SK-N-SH (cell line): ENCODE results near the gene WIPF3. TPM values are rescaled to one million over a fixed set of nuclear protein-coding genes. Genes with fewer than 3 reads are reported as not detected.

Source experiments
- CTCF ChIA-PET: fragments of 300-600, 350-600 bp; formaldehyde crosslinking; extraction: SDS; loops from one replicate; lab custom pipeline; 2021; lab: Yijun Ruan, JAX
- POLR2A ChIA-PET: fragments of 350-600 bp; sonication (Branson Sonifier 250); formaldehyde crosslinking; extraction: SDS; loops from one replicate; lab custom pipeline; 2020; ENCODE audit warnings: antibody characterized with exemption, inconsistent platforms; lab: Yijun Ruan, JAX
- DNase-seq: peaks from one replicate; pipeline ENCODE4 v3.0.0; 2012
- H2AFZ ChIP-seq: fragments of 200-600 bp; sonication (generic); 2 replicates; pipeline ENCODE4 v1.8.1; 2016; ENCODE audit warnings: antibody characterized with exemption, mild to moderate bottlenecking, low read depth
- H3F3A ChIP-seq: fragments of 200-600 bp; sonication (generic); replicated peaks from 2 replicates; pipeline ENCODE3; 2016; ENCODE audit warnings: antibody characterized with exemption, mild to moderate bottlenecking; ENCODE audit not compliant: insufficient read depth
- H3K27ac ChIP-seq, 2 experiments: fragments of 200-500 bp in 1 of 2; fragments of 200-600 bp in 1 of 2; sonication (Bioruptor generic) in 1 of 2; sonication (generic), shearing (Covaris generic) in 1 of 2; 2 replicates each; pipeline versions ENCODE4 v1.5.1 to v1.6.1; 2014 to 2016; ENCODE audit warnings: low read depth in 2 of 2, inconsistent platforms in 1 of 2, low read length in 1 of 2, mild to moderate bottlenecking in 1 of 2, mixed read lengths in 1 of 2
- H3K27me3 ChIP-seq: fragments of 200-600 bp; sonication (generic), shearing (Covaris generic); 2 replicates; pipeline ENCODE4 v1.6.1; 2016; ENCODE audit warnings: mixed run types; ENCODE audit not compliant: insufficient read depth
- H3K36me3 ChIP-seq, 2 experiments: fragments of 200-500 bp in 1 of 2; fragments of 200-600 bp in 1 of 2; sonication (Bioruptor generic) in 1 of 2; sonication (generic) in 1 of 2; replicated peaks in 1 of 2; 2 replicates each; pipeline versions ENCODE3 to v1.5.1; 2014 to 2016; ENCODE audit warnings: low read length in 1 of 2, mild to moderate bottlenecking in 1 of 2; ENCODE audit not compliant: insufficient read depth in 2 of 2, control insufficient read depth in 1 of 2
- H3K4me1 ChIP-seq, 2 experiments: fragments of 200-500 bp in 1 of 2; fragments of 200-600 bp in 1 of 2; sonication (Bioruptor generic) in 1 of 2; sonication (generic), shearing (Covaris generic) in 1 of 2; 2 replicates each; pipeline versions ENCODE4 v1.5.1 to v1.6.1; 2014 to 2016; ENCODE audit warnings: low read depth in 1 of 2, low read length in 1 of 2, mixed run types in 1 of 2; ENCODE audit not compliant: insufficient read depth in 2 of 2, control insufficient read depth in 1 of 2
- H3K4me2 ChIP-seq: fragments of 200-600 bp; sonication (generic), shearing (Covaris generic); 2 replicates; pipeline ENCODE4 v1.6.1; 2017; ENCODE audit warnings: mixed run types
- H3K4me3 ChIP-seq, 2 experiments: fragments of 200-500 bp in 1 of 2; fragments of 200-600 bp in 1 of 2; sonication (Bioruptor generic) in 1 of 2; sonication (generic), shearing (Covaris generic) in 1 of 2; 2 replicates each; pipeline versions ENCODE4 v1.5.1 to v1.8.1; 2014 to 2016; ENCODE audit warnings: low read depth in 2 of 2, inconsistent platforms in 1 of 2, low read length in 1 of 2, mild to moderate bottlenecking in 1 of 2, mixed read lengths in 1 of 2, moderate library complexity in 1 of 2
- H3K79me2 ChIP-seq: fragments of 200-600 bp; sonication (generic); 2 replicates; pipeline ENCODE4 v1.8.1; 2017; ENCODE audit warnings: mild to moderate bottlenecking; ENCODE audit not compliant: insufficient read depth
- H3K9ac ChIP-seq: fragments of 200-600 bp; sonication (generic); 2 replicates; pipeline ENCODE4 v1.6.1; 2017; ENCODE audit warnings: mixed run types
- H3K9me2 ChIP-seq: fragments of 200-600 bp; sonication (generic); 2 replicates; pipeline ENCODE4 v1.6.1; 2017; ENCODE audit warnings: mixed run types
- H3K9me3 ChIP-seq: fragments of 200-600 bp; sonication (generic); 2 replicates; pipeline ENCODE4 v1.6.1; 2017; ENCODE audit warnings: mixed run types, mild to moderate bottlenecking, moderate library complexity
- H4K20me1 ChIP-seq: fragments of 200-600 bp; sonication (generic); 2 replicates; pipeline ENCODE4 v1.6.1; 2017; ENCODE audit warnings: mild to moderate bottlenecking, mixed run types; ENCODE audit not compliant: insufficient read depth
- CTCF ChIP-seq: fragments of 200-600 bp; sonication (generic); IDR thresholded peaks from 2 replicates; pipeline ENCODE4 v1.6.1; 2017; ENCODE audit warnings: antibody characterized with exemption, mild to moderate bottlenecking, moderate library complexity
- ELF1 ChIP-seq: IDR thresholded peaks from 2 replicates; pipeline ENCODE4 v1.4.0; 2012
- FOSL2 ChIP-seq: IDR thresholded peaks from 2 replicates; pipeline ENCODE4 v1.4.0; 2012; ENCODE audit warnings: low read depth, mild to moderate bottlenecking, moderate library complexity, borderline replicate concordance
- FOXM1 ChIP-seq: IDR thresholded peaks from 2 replicates; pipeline ENCODE4 v1.4.0; 2012; ENCODE audit warnings: low read depth, mild to moderate bottlenecking
- GABPA ChIP-seq: IDR thresholded peaks from 2 replicates; pipeline ENCODE4 v1.4.0; 2012; ENCODE audit warnings: low read depth, mild to moderate bottlenecking
- GATA2 ChIP-seq: sonication (generic); formaldehyde crosslinking; IDR thresholded peaks from 2 replicates; pipeline ENCODE4 v1.5.0; 2020; ENCODE audit warnings: mild to moderate bottlenecking, missing genetic modification reagents
- NFIC ChIP-seq: IDR thresholded peaks from 2 replicates; pipeline ENCODE4 v1.4.0; 2012; ENCODE audit warnings: borderline replicate concordance
- NRF1 ChIP-seq: IDR thresholded peaks from 2 replicates; pipeline ENCODE4 v1.6.1; 2012; ENCODE audit warnings: low read depth, mild to moderate bottlenecking, low read length
- POLR2AphosphoS5 ChIP-seq: IDR thresholded peaks from 2 replicates; pipeline ENCODE4 v1.6.1; 2012; ENCODE audit warnings: low read depth, low read length
- RAD21 ChIP-seq: IDR thresholded peaks from 2 replicates; pipeline ENCODE4 v1.6.1; 2012; ENCODE audit warnings: mild to moderate bottlenecking, low read length
- RCOR1 ChIP-seq: fragments of 150-350 bp; IDR thresholded peaks from 2 replicates; pipeline ENCODE4 v1.6.1; 2017; ENCODE audit warnings: antibody characterized with exemption, low read length
- REST ChIP-seq: IDR thresholded peaks from 2 replicates; pipeline ENCODE4 v1.6.1; 2012; ENCODE audit warnings: mild to moderate bottlenecking, low read depth, low read length, moderate library complexity
- RFX5 ChIP-seq: IDR thresholded peaks from 2 replicates; pipeline ENCODE4 v1.6.1; 2012; ENCODE audit warnings: mild to moderate bottlenecking, improper control_type of control experiment, low read length
- RXRA ChIP-seq: IDR thresholded peaks from 2 replicates; pipeline ENCODE4 v1.4.0; 2012; ENCODE audit warnings: low read depth, mild to moderate bottlenecking, borderline replicate concordance
- SIN3A ChIP-seq: IDR thresholded peaks from 2 replicates; pipeline ENCODE4 v1.6.1; 2012; ENCODE audit warnings: low read depth, mild to moderate bottlenecking, low read length, moderate library complexity, borderline replicate concordance
- TEAD4 ChIP-seq: IDR thresholded peaks from 2 replicates; pipeline ENCODE4 v1.4.0; 2012; ENCODE audit warnings: mild to moderate bottlenecking, borderline replicate concordance; ENCODE audit not compliant: insufficient read depth
- YY1 ChIP-seq: IDR thresholded peaks from 2 replicates; pipeline ENCODE4 v1.4.0; 2012; ENCODE audit warnings: low read depth, mild to moderate bottlenecking
- WGBS: methylation state at CpG from one replicate; pipeline ENCODE4 v1.1.6; 2017; ENCODE audit warnings: low lambda C conversion rate; 5-methylcytosine and 5-hydroxymethylcytosine counted together
- polyA plus RNA-seq, 3 experiments: library from polyadenylated mRNA; depleted of rRNA; stranded (reverse); fragments of >200 nt; gene quantifications; 2 replicates each; pipeline ENCODE4 v1.2.3, GENCODE V29; 2012
- TF ChIP-seq, protein P1 (sequence below): fragments of 150-350 bp; IDR thresholded peaks from 2 replicates; pipeline ENCODE4 v1.6.1; 2016; ENCODE audit warnings: mild to moderate bottlenecking, low read depth, low read length
- TF ChIP-seq, protein P2 (sequence below): IDR thresholded peaks from 2 replicates; pipeline ENCODE4 v1.4.0; 2012; ENCODE audit warnings: low read depth

WIPF3 gene
- polyA plus RNA-seq, 1 of the 3 experiments (the other 2 are of a cell fraction), result 0.02 TPM

DNA sequence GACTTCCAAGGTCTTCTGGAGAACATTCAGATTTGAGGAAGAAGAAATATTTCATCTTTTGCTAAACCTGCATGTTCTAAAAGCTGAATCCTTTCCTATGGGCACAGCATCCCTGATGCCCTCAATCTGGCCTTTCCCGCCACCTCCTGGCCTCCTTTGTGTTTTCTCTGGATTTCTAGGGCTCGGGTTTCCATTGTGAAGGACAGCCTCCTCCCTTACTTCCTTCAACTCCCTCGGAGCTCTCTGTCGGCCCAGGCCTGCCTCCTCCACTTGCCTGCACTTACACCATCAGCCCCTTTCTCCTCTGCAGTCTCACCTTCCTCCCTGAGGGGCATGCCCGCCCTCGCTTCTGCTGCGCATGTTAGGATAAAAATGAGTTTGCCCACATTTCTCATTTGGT is 75.4 kb downstream of the WIPF3 start (continued):
- TF ChIP-seq CTCF (no peak), TEAD4 (no peak), RCOR1 (no peak), REST (no peak), RAD21 (no peak), FOXM1 (no peak), SIN3A (no peak), ELF1 (no peak), GATA2 (CRISPR knock-in tag) (no peak)
- TF ChIP-seq, protein P1, sequence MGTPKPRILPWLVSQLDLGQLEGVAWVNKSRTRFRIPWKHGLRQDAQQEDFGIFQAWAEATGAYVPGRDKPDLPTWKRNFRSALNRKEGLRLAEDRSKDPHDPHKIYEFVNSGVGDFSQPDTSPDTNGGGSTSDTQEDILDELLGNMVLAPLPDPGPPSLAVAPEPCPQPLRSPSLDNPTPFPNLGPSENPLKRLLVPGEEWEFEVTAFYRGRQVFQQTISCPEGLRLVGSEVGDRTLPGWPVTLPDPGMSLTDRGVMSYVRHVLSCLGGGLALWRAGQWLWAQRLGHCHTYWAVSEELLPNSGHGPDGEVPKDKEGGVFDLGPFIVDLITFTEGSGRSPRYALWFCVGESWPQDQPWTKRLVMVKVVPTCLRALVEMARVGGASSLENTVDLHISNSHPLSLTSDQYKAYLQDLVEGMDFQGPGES, result no peak

GRCh38 chr7:29882481-29882880 is 76.2 kb downstream of the WIPF3 start:
- 57% methylated on average over 1 of the region's 1 CpG for WGBS
- Histone ChIP-seq H3K9me3 (no peaks in the 10 kb centered on the region), H3K4me2 (no peak overlapping the region), H3K4me1 (peaks cover 0 to 2% of the 10 kb centered on the region in 2 experiments; a peak in 1 of 4 replicates), H3K4me3 (no peak overlapping the region), H3K9me2 (no peaks in the 10 kb centered on the region), H3K27me3 (no peaks in the 10 kb centered on the region), H3K79me2 (no peaks in the 10 kb centered on the region), H3K36me3 (no peaks in the 10 kb centered on the region), H3K27ac (no peak overlapping the region), H2AFZ (no peak overlapping the region), H3F3A (no peaks in the 10 kb centered on the region), H4K20me1 (no peaks in the 10 kb centered on the region)
- no peak for DNase-seq
- POLR2A ChIA-PET, result no interaction called here
- TF ChIP-seq GABPA (no peak), GATA2 (CRISPR knock-in tag) (no peak), REST (no peak), RFX5 (no peak), POLR2AphosphoS5 (no peak), NFIC (no peak), FOSL2 (no peak), FOXM1 (no peak), RCOR1 (no peak), NRF1 (no peak), RXRA (no peak), SIN3A (no peak), YY1 (no peak)
- TF ChIP-seq, protein P1, result no peak
- TF ChIP-seq, protein P2, sequence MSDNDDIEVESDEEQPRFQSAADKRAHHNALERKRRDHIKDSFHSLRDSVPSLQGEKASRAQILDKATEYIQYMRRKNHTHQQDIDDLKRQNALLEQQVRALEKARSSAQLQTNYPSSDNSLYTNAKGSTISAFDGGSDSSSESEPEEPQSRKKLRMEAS, result no peak
- TF ChIP-seq, all 33 proteins: peak for 0
- H3K9ac ChIP-seq, result no peak overlapping the region
- CTCF ChIA-PET, result interaction anchor here (1.2 to 2.1 kb wide), 3 partner anchors 11 to 179 kb away, joined by 4 to 18 read pairs (median 7); no protein-coding TSS in a partner anchor
